ENCODE data around the gene FRK.
"Not testable (repeated sequence)": the region's sequence is repeated elsewhere in the genome, so short reads cannot be mapped to it uniquely, and the experiment has no call there.

The FRK gene

GRCh38 chr6:116060572-116061283, at the start of gene FRK:
Gene FRK (minus strand): TSS chr6:116060891. CDS start chr6:116060311, 580 bp downstream.
- FAIRE-seq = no peak

- no peak for FAIRE-seq
Observed at GRCh38 chr6:116108836-116109235, 48.1 kb upstream of the FRK start.

- FAIRE-seq = no peak
Observed at GRCh38 chr6:116106146-116106545, 45.5 kb upstream of the FRK start.

GRCh38 chr6:116105247-116105646, 44.6 kb upstream of the FRK start:
- FAIRE-seq = no peak

- no peak for FAIRE-seq
Observed at GRCh38 chr6:116104636-116105035, 43.9 kb upstream of the FRK start.

- FAIRE-seq = no peak
Observed at GRCh38 chr6:116102873-116103272, 42.2 kb upstream of the FRK start.

GRCh38 chr6:116101790-116102189, 41.1 kb upstream of the FRK start:
- FAIRE-seq = no peak

GRCh38 chr6:116101302-116101718, 40.6 kb upstream of the FRK start:
- FAIRE-seq = no peak

GRCh38 chr6:116100419-116101301, 40.0 kb upstream of the FRK start, which contains the start of gene NT5DC1:
Gene NT5DC1 (plus strand): TSS chr6:116100853. CDS start chr6:116100931, 78 bp downstream.
- no peak for FAIRE-seq

- FAIRE-seq = no peak
Observed at GRCh38 chr6:116099036-116099435, 38.3 kb upstream of the FRK start.

- no peak for FAIRE-seq
Observed at GRCh38 chr6:116096979-116097816, 36.5 kb upstream of the FRK start.

GRCh38 chr6:116096048-116096759, 35.5 kb upstream of the FRK start:
- FAIRE-seq = not testable (repeated sequence)

GRCh38 chr6:116094041-116094440, 33.4 kb upstream of the FRK start:
- no peak for FAIRE-seq

GRCh38 chr6:116090251-116090650, 29.6 kb upstream of the FRK start:
- no peak for FAIRE-seq

- no peak for FAIRE-seq
Observed at GRCh38 chr6:116088946-116089345, 28.3 kb upstream of the FRK start.

- FAIRE-seq = no peak
Observed at GRCh38 chr6:116087437-116088027, 26.8 kb upstream of the FRK start.

GRCh38 chr6:116084284-116084683, 23.6 kb upstream of the FRK start:
- FAIRE-seq = no peak

- no peak for FAIRE-seq
Observed at GRCh38 chr6:116083052-116083451, 22.4 kb upstream of the FRK start.

GRCh38 chr6:116078945-116079344, 18.3 kb upstream of the FRK start:
- FAIRE-seq = no peak

GRCh38 chr6:116078522-116078921, 17.8 kb upstream of the FRK start:
- no peak for FAIRE-seq

- no peak for FAIRE-seq
Observed at GRCh38 chr6:116074732-116075390, 14.2 kb upstream of the FRK start.

Data from endometrium (tissue), 2 donors.